Stimulated activated CD8-positive, alpha-beta memory T cell treated with anti-CD3 and anti-CD28 coated beads, Interleukin-4, amount 100 ng/mL, for 4 hours (primary cell): ENCODE results near the gene GLI2.

Source experiments
- DNase-seq, 2 donors: peaks; one replicate each; pipeline ENCODE4 v3.0.0-alpha.2; 2020; ENCODE audit warnings: low read depth in 2 of 2, low spot score in 1 of 2

GLI2 gene

GRCh38 chr2:120737340-120738101 lies 1.9 kb downstream of the GLI2 start:
- no peak for DNase-seq

DNA sequence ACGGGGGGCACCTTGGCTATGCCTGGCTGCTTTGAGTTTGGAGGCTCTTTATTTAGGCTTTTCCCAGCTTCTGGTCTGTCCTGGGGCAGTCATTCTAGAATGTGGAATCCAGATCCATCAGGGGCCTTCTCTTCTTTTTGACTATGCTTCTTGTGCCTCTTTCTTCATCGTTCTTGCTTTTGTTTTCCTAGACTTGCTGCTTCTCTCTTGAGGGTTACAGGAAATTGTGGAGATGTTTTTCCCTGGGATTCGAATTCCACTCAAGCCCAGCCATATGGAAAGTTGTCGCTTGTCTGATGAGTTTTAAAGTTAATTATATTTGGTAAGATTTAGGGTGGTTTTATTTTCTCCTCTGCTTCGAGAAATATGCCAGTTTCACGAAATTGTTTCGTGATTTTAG lies 2.4 kb downstream of the GLI2 start:
- no peak for DNase-seq

- DNase-seq, result no peak
Measured at GRCh38 chr2:120738786-120739437, 3.2 kb downstream of the GLI2 start.

DNA sequence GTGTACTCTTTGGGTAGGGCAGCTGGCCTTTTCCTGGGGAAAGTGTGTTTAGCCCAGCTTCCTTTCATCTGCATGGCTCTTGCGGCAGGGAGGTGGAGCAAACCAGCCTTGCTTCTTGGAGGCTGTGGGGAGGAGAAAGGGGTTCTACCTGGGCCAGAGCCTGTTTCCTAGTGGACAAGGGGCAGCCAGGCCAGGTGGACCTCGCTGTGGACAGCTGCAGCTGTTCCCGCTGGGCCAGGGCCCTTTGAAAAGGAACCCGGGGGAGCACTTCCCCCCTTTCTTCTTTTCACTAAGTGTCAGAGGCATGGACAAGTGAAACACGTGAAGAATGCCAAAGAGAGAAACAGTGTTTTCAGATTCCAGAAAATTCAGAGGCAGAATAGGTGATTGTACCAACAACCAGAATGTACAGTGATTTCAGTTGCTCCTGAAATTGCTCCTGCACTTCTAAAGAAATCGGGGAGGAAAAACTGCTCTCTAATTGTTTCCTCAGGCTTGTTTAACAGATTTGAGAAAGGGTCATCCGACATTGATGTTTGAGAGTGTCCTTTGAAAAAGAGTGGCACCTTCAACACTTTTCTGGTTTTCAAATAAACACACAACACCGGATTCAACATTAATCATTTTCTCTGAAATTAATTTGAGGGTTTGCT lies 3.9 kb downstream of the GLI2 start:
- no peak for DNase-seq

- DNase-seq, result no peak
Measured at GRCh38 chr2:120740375-120740764, 4.7 kb downstream of the GLI2 start.

DNA sequence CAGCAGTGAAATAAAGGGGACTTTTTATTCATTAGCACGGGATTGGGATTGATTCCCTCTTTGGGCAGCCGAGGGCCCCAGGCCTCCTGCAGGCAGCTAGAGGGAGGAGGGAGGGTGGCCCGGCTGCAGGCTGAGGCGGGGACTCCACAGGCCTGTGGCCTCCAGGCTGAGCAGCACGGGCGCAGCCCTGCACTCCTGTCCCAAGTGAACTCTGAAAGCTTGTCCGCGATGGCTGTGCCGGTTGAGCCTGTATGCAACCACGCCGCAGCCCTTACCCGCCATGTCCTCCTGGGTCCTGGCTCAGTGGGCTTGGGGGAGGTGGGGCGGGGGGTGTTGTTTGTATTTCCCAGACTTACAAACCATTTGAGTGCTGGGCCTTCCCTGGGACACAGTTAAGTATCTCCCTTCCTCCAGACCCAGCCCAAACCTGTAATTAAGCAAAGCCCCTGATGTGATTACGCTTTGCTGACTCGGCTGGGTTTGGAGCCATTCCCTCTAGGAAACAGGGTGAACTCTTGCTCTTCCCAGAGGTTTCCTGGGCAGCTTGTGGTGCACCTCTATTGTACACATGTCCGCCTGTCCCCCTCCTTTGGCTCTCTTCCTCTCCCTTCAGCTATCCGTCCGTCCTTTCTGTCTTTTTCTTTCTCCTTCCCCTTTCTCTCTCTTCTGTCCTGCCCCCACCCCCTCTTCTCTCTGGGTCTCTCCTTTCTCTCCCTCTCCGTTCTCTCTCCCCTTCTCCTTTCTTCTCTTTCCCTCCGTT lies 5.3 kb downstream of the GLI2 start:
- no peak for DNase-seq

DNA sequence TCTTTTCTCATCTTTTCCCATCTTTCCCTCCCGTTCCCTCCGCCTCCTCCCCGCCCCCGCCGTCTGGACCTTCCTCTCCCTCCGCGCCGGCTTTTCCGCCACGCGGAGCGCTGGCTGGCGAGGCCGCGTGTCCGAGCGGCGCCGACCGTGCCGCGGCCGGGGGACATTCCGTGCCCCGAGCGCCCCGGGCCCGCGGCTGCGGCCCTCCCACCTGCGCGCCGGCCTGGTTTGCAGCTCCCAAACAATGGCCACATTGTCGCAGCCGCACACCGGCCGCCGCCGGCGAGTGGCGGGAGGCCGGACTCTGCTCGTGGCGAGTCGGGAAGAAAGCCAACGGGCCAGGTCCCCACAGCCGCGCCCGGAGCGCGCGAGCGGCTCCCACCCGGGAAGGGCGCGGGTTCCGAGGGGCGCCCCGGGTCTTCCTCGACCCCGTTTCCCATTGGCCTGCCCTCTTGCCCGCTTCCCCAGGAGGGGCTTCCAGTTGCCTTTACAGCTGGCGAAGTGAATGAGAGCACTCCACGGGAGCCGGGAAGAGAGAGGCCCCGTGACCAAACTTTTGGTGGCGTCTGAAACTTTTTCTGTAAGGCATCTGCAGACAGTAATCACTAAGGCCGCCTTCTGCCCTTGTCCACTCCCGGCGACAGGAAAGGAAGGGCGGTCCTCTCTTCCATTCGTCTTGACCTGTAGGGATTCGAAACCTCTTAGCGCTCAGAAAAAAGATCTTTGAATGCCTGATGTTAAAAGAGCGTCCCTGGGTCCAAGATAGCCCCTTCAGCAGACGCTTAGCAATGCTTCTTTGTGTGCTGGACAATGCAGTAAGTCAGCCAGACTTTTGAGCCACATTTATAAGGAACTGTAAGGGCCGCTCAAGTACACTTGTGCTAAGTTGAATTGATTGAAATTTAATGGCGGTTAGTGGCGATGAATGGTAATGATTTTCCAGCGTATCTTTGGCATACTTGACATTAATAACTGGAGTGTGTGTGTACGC lies 6.2 kb downstream of the GLI2 start:
- no peak for DNase-seq

DNA sequence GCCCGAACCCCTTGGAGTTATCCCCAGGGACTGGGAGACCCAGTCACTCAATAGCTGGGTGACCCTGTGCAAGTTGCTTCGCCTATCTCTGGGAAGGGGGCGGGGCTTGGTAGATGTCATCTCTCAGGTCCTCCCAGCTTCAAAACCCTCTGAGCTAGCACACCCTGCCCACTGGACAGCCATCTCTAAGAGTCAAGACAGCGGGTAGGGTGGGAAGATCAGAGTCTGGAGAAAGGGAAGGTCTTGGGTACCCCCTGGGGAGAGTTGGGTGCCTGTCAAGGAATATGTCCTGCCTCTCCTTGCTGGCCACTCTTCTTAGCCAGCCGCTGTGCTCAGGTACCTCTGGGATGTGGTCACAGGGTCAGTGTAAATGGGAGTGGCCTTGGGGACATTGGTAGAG lies 8.0 kb downstream of the GLI2 start:
- no peak for DNase-seq

- no peak for DNase-seq
Measured at GRCh38 chr2:120744817-120745216, 9.1 kb downstream of the GLI2 start.

GRCh38 chr2:120745420-120746111 lies 9.9 kb downstream of the GLI2 start:
- no peak for DNase-seq

DNA sequence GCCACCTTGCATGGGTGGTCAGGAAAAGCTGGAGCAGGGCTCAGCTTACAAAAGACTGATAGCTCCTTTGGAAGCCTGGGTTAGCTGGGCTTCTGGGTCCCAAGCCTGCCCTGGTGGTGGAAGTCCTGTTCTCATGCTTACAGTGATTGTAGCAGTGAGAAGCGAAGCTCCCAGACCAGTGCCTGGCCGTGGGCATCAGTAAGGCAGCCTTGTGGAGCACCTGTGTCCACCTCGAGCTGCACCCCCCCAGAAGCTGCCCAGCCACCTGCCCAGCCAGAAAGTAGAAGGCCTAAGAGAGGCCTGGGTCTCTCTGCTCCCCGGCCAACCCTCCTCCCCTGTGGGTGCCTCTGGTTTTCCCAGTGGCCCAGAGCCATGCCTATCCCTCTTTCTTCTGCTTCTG lies 10.5 kb downstream of the GLI2 start:
- DNase-seq, result no peak

GRCh38 chr2:120747281-120747680 lies 11.6 kb downstream of the GLI2 start:
- no peak for DNase-seq

- DNase-seq, result no peak
Measured at GRCh38 chr2:120747706-120748105, 12.0 kb downstream of the GLI2 start.

GRCh38 chr2:120748310-120748709 lies 12.6 kb downstream of the GLI2 start:
- DNase-seq, result no peak

- no peak for DNase-seq
Measured at GRCh38 chr2:120748741-120749140, 13.1 kb downstream of the GLI2 start.

DNA sequence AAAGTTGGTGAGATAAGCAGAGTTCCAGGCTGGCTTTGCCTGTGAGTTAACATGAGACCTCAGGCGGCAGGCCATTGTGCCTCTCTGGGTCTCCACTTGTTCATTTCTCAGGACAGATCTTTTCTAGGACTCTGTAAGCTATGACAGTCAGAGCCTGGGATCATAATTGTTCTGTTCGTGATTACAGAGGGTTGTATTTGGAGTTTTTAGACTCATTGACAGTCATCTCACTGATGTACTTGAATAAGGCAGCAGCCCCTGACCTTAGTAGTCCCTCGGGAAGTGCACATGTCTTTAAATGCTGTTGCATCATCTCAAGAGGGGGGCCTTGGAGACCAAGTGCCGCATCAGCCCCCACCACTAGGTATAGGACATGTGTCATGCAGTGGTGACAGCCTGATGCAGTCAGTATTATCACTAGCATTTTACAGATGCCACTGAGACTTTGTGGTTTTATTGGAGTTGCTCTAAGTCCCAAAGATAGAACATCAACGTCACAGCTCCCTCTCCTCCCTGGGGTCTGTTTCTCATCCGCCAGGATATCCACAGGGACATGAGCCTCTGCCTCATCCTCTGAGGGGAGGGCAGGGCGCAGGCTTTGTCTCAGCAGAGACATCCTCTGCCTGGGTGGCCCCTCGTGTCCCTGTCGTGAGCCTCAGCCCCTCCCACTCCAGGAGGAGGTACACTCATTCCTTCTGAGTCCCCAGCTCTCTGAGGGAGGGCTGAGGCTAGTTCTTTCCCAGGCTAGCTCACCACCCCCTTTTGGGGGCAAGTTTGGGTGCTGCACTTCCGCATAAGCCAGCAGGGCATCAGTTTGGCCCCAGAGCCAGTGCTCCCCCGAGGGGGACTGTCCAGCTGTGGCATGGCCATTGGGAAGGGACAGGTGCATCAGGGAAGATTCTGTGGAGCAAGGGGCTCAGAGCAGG lies 14.1 kb downstream of the GLI2 start:
- DNase-seq, result no peak

- DNase-seq, result no peak
Measured at GRCh38 chr2:120750488-120751210, 15.0 kb downstream of the GLI2 start.

DNA sequence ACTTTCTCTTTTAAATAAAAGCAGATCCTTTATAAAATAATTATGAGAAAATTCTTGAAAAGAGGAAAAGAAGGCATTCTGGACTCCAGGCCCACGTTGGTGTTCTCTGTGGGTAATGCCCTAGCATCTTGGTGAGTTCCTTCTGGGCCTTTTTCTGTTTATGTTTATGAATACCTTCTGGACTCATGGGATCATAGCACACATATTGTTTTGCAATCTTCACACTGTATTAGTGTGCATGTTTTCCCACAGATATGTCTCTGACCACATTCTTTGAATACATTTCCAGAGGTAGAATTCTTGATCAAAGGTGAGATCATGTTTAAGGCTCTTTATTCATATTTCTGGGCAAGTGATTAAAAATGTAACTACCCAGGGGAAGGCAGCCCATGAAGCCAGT lies 15.9 kb downstream of the GLI2 start:
- no peak for DNase-seq
